ENCODE data around the gene DAP. TPM values are rescaled to one million over a fixed set of nuclear protein-coding genes. Genes with fewer than 3 reads are reported as not detected.

Gene DAP
- total and polyA plus RNA-seq, 2 of the 13 experiments (the other 11 are each of a cell fraction or from before 2014, with no cell fraction given), result 22.0 to 57.5 TPM

- TF ChIP-seq HES4 (CRISPR knock-in tag; IDR thresholded peaks at IDR 0.05; ENCODE audit: borderline replicate concordance) (no peak), ZNF382 (CRISPR knock-in tag; IDR thresholded peaks at IDR 0.05; ENCODE audit: borderline replicate concordance) (no peak), SIN3B (IDR thresholded peaks at IDR 0.05; ENCODE audit: low read length) (no peak), NFYB (CRISPR knock-in tag; IDR thresholded peaks at IDR 0.05) (no peak)
Observed at GRCh38 chr5:10706326-10706725, 54.7 kb downstream of the DAP start (continued).

- intact Hi-C loops (cut with micrococcal nuclease; ENCODE audit: unreplicated experiment) (no loop called here), in situ Hi-C loops (cut with HindIII; ENCODE audit: extremely low pct_ligation_motif_present, low pct_unique_long_range_greater_than_20kb) (no loop called here)
- Histone ChIP-seq H3K4me3 (replicated peaks in 1 of 3; ENCODE audit: insufficient read depth in 1 of 3, low read depth in 2 of 3, low read length in 3 of 3) (no peak overlapping the region), H2AFZ (ENCODE audit: low read length) (no peak overlapping the region), H3K4me1 (ENCODE audit: insufficient read depth, low read length) (no peaks in the 10 kb centered on the region), H3K27ac (ENCODE audit: extremely low read length, insufficient read depth, low read length) (no peak overlapping the region), H3K36me3 (replicated peaks in 1 of 2; ENCODE audit: control insufficient read depth in 1 of 2, insufficient read depth in 2 of 2, low read length in 2 of 2) (peaks cover 19 to 51% of the 10 kb centered on the region in 2 experiments), H3K4me2 (ENCODE audit: low read depth, low read length) (no peak overlapping the region), H4K20me1 (ENCODE audit: insufficient read depth, low read length) (peaks cover 25% of the 10 kb centered on the region), H3K9ac (ENCODE audit: insufficient read depth, low read depth, low read length) (no peak overlapping the region), H3K79me2 (ENCODE audit: insufficient read depth, low read length) (peaks cover 4% of the 10 kb centered on the region), H3K9me3 (ENCODE audit: low read length) (no peaks in the 10 kb centered on the region), H3K27me3 (ENCODE audit: control insufficient read depth in 1 of 2, insufficient read depth in 2 of 2, low read length in 2 of 2) (no peaks in the 10 kb centered on the region)
- ATAC-seq, result no peak
- BruUV-seq (replicated peaks), result no TSS peak
- no peak for FAIRE-seq
- WGBS (ENCODE audit: low lambda C conversion rate), result 100% methylated on average over 2 of the region's 2 CpGs
- ChIA-PET CTCF (ENCODE audit: low intra/inter-chr PET ratio, low total read pairs) (no interaction called here), POLR2A (no interaction called here)
- no peak for TF ChIP-seq FOXA3 (CRISPR knock-in tag; IDR thresholded peaks at IDR 0.05)
- no peak for TF ChIP-seq U2AF2 (IDR thresholded peaks at IDR 0.05; ENCODE audit: low read depth, low read length)
- no peak for TF ChIP-seq ZNF597 (CRISPR knock-in tag; IDR thresholded peaks at IDR 0.05)
- DNase-seq (ENCODE audit: low spot score), result no peak
Observed at GRCh38 chr5:10705747-10706146, 55.3 kb downstream of the DAP start.

All from HepG2 (cell line).